ENCODE measurements around the gene PLPP3.

Gene PLPP3

DNA sequence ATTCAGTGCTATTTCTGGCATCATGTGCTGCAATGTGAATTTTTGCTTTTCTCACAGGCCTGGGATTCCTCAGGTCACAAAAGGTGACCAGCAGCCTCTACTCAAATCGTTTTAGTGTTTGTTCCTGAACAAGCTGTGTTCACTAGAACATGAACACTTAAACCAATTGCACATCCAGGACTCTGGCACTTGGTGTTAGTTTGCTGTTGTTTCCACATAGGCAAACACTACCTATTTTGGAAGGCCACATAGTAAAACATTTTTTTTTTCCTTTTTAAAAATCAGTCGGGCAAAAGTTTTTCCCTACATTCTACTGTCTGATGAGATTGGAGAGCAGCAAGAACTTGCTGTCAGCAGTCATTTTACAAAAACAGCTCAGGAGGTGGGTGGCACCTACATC lies 83.2 kb downstream of the PLPP3 start:
- no peak for DNase-seq (ENCODE audit: low spot score)

DNA sequence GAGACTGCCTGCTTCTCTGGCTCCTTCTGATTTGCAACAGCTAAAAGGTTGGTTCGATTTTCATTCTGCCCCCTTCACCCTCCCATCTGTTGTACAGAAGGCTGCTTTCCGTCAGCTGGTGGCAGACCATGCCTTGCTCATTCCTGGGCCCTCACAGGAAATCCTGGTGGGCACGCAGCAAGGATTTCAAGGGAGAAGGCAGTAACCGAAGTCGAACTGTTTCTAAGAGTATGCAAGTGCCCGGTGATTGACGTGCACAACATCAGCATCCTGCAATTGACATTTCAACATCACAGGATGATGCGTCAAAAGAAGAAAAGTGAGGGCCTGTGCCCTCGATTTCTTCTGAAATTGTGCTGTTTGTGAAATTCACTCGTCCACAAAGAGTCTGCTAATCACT lies 83.8 kb downstream of the PLPP3 start:
- no peak for DNase-seq (ENCODE audit: low spot score)

DNA sequence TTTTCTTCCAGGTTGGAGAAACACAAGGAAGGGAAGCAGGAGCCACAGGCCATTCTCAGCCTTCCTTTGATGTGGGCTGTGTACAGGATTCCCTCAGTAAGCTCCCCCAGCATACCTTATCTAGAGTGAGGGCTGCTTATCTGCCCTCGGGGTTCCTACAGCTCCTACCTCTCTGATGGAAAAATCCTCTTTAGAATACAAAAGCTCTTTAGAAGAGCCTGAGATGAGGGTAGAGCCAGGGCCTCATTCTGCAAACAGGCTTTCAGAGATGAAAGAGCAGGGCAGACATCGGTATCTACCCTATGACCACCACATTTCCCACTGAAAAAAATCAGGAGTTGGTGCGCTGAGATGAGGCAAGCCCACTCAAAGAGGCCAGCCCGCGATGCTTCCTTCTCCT lies 85.1 kb downstream of the PLPP3 start:
- DNase-seq (ENCODE audit: low spot score), result no peak

DNA sequence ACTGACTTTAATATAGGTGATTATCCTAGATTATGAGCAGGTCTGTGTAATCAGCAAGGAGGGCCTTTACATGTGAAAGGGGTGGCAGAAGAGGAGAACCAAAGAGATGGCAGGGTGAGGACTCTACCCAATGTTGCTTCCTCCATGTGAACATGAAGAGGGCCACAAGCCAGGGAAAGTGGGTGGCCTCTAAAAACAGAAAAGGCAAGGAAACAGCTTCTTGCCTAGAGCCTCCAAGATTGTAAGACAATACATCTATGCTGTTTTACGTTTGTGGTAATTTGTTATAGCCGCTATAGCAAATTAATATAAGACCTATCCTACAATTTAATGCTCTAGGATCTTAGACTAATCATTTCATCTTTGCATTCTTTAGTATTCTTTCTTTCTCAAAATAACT lies 85.5 kb downstream of the PLPP3 start:
- DNase-seq (ENCODE audit: low spot score), result no peak

DNA sequence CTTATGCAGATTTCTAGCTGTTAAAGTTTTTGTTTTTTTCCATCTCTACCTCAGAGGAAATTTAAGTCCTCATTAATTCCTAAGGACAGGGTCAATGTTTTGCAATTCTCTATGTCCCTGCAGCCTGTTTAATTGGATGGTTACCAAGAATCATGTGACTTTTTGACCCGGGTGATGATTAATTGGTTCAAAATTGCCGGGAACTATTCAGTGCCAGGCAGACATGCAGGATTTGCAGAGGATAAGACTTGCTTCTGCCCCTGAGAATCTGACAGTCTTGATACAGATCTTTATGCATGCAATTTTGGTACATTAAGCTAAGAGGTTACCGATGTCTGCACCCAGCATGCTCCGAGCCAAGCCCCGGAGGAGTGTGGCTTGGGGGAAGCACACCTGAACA lies 87.9 kb downstream of the PLPP3 start:
- DNase-seq (ENCODE audit: low spot score), result no peak

DNA sequence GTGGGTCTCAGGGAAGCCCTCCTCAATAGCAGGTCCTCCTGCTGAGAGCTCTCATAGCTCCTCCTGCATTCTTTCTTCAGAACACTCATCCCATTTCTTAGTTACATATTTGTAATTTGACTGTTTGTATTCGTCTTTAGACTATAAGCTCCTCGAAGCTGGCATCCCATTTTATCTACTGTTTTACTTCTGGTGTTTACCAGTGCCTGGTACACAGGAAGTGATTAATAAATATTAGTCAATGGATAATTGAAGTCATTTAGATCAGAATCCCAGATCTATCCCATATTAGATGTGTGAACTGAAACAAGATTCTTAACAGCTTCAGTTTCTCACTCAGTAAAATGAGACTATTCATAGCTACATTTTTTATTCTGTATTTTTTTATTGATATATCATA lies 88.7 kb downstream of the PLPP3 start:
- no peak for DNase-seq (ENCODE audit: low spot score)

DNA sequence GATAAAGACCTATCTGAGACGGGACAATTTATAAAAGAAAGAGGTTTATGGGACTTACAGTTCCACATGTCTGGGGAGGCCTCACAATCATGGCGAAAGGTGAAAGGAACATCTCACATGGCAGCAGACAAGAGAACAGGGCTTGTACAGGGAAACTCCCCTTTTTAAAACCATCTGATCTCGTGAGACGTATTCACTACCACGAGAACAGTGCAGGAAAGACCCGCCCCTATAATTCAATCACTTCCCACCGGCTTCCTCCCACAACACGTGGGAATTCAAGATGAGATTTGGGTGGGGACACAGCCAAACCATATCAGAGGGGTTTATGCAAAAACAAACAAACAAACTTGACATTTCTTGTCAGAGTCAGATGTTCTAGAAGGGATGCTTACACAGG lies 89.7 kb downstream of the PLPP3 start:
- DNase-seq (ENCODE audit: low spot score), result no peak

DNA sequence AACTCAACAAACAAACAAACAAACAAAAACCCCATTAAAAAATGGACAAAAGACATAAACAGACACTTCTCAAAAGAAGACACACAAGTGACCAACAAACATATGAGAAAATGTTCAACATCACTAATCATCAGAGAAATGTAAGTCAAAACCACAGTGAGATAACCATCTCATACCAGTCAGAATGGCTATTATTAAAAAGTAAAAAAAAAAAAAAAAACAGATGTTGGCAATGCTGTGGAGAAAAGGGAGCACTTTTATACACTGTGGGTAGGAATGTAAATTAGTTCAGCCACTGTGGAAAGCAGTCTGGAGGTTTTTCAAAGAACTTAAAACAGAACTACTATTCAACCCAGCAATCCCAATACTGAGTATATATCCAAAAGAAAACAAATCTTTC lies 94.7 kb downstream of the PLPP3 start:
- DNase-seq (ENCODE audit: low spot score), result no peak

DNA sequence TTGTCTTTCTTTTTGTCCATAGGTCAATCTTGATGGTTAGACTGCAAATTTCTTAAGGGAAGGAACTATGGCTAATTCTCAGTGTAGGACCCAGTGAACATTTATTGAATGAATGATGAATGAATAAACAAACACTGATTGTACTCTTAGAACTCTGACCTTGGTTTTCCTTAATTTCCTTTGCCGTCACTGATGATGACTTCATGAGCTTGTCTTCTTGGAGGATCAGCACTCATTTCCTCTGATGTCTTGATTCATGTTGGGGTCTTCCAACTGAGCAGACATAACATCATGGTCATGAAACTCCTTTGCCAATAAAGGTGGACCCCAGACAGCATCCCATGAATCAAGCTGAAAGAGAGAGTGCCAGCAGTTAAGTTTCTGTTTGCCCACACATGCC lies 96.3 kb downstream of the PLPP3 start:
- no peak for DNase-seq (ENCODE audit: low spot score)

DNA sequence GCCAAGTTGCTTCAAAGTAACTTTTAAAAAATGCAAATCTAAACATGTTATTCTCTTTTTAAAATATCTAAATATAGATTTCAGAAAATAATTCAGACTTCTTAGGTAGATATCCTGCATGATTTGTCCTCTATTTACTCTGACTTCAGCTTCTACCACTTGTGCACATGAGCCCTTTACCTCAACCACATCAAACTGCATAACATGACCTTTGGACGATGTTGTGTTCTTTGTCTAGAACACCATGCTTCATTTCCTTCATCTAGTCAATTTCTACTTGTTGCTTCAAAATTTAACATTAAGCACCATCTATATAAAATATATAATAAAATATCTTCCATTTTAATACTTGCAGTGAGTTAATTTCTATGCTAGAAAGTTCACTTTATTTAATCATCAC lies 96.9 kb downstream of the PLPP3 start:
- DNase-seq (ENCODE audit: low spot score), result no peak

DNA sequence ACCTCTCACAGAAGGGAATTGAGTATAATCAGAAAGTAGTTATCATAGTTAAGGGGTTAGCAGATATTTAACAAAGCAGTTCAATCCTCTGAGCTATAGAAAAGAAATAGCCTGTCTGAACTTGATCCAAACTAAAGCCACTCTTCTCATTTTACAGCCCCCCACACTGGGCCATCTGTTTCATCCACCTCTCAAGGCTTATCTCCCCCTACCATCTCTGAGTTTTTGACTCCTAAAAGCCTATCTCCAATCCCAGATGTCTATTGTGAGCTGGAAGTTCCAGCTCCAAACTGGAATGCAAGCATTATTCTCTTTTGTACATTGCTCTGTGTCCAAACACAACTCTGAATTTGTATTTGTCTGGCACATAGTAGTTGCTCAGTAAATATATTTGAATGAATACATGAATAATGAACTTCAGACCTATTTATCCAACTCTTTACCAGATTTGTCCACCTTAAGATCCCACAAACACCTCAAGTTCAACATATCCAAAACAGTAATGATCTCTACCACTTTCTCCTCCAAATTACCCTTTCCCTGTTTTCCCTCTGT lies 98.1 kb downstream of the PLPP3 start:
- no peak for DNase-seq (ENCODE audit: low spot score)

DNA sequence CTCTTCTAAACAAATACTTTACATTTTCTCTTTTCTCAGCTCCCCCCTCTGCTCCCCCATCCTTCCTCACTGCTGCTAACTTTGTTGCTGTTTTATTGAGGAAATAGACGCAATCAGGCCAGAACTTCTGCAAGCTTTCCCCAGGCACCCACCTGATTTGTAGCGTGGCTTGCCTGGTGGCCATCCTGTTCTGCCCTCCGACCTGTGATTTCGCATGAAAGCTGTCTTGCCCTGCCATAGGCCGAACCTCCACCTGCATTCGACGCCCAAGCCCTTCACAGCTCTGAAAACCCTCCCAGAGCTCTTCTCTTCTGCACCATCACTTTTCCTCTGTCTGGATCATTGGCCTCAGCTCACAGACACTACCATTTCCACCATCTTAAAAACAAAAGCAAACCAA lies 100.6 kb downstream of the PLPP3 start:
- DNase-seq (ENCODE audit: low spot score), result no peak

DNA sequence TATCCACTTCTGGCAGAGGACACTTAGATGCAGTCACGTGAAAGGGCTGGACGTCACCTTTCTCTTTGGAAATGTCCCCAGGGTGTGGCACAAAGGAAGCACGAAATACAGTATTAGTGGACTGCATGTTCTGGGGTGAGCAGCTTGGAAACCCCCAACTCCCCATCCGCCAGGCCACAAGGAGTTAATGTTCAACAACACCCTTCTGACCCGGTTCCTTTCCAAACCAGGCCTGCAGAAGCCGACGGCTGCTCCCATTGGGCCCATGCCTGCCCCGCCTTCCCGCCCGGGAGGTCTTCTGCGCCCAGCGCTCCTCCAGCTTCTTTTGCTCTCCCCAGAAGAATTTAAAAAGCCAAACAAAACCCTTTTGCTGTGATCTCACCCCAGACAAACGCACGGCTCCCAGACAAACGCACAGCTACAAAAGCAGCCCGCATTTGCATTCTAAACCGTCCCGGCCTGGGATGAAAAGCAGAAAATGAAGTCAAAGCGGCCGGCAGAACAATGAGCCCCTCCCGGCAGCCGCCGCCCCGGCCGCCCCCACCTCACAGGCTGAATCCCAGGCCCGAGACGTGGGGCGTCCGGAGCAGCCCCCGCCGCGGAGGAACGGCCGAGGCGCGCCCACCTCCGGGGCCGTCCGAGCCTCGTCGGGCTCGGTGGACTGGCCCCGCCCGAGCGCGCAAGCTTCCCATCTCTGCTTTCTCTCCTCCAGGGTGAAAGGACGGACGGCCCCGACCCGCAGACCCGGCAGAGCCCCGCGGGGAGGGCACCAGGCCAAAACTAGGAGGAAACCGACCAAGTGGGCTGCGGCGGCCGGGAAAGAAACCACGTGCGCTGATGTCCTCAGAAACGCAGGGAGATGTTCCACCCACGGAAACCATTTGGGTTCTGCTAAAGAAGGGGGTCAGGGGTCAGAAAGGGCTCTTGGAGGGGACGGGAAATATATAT lies 101.9 kb downstream of the PLPP3 start:
- DNase-seq (ENCODE audit: low spot score), result no peak

DNA sequence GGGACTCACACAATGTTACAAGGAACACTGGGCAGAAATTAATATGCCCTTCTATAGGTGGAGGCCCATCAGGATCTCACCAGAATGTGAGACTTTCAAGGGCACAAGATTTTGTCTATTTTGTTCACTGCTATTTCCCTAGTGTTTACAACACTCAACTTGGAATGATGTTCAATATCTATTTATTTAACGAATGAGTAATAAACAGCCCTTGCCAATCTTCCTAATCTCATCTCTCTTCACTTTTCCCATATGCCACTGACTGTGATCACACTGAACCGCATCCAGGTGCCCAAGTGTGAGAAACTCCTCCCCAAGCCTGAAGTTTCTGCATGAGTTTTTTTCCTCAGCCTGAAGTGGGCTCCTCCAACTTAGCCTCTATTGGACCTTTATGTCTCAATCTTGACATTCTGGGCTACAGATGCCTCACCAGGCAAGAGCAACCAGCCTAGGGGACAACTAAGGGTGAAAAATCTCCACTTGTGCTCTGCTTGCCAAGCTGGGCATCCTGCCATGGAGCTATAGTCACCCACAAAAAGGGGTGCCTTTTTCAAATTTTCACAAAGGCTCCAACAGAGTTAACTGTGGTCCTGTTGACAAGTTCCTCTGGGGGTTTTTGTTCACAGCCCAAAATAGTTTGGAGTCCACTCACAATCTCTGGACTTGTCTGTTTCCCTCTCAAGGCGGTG lies 105.6 kb downstream of the PLPP3 start:
- no peak for DNase-seq (ENCODE audit: low spot score)

DNA sequence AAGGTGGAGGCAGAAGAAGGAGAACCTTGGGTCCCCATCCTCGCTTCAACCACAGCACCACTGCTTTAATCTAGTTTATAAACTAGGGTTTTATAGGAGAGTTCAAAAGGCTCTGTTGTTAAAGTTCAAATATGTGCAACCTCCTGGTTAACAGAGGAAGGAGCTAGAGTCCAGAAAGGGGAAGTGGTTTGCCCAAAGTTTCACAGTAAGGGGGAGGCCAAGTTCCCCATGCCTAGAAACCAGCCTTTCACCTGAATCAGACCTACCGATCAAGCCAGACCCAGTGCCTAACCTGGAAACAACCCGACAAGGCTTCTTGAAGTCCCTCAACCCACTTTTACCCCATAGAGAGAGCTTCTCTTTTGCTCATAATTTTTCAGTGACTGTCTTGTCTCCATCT lies 106.5 kb downstream of the PLPP3 start:
- no peak for DNase-seq (ENCODE audit: low spot score)

DNA sequence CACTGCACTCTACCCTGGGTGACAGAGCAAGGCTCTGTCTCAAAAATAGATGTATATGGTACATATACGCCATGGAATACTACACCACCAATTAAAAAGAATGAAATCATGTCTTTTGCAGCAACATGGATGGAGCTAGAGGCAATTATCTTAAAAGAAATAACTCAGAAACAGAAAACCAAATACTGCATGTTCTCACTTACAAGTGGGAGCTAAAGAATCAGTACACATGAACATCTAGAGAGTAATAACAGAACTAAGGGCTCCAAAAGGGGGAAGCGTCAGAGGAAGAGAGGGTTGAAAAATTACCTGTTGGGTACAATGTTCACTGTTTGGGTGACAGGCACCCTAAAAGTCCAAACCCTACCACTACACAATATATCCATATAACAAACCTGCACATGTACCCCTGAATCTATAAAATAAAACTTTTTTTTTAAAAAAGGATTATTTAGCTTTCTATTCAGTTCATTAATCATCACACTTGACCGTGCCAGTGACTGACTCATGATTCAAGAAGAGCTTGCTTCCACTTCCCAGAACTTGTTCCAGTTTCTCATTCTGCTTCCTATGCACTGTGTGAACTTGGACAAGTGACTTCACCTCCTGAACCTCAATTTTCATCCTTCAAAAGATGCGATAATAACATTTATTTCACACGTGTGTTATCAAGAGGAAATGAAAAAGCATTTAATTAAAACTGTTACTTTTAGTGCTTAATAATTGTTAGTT lies 109.6 kb downstream of the PLPP3 start:
- no peak for DNase-seq (ENCODE audit: low spot score)

DNA sequence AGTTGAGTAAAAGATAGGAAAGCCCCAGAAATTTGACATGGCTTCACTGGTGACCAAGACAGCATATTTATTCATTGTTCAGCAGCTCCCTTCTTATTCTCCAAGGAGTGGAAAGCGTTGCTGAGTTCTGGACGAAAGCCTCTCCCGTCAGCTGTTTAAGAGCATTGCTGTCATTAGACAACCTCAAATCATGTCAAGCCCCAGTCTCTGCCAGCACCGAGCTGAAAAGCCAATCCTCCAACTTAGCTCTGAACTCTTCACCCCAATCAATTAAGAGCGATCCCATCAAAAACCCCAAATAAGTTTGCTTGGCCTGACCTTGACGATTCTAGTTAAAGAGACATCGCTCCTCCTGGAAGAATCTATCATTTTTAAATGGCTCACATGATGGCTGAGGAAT lies 110.8 kb downstream of the PLPP3 start:
- DNase-seq (ENCODE audit: low spot score), result no peak

DNA sequence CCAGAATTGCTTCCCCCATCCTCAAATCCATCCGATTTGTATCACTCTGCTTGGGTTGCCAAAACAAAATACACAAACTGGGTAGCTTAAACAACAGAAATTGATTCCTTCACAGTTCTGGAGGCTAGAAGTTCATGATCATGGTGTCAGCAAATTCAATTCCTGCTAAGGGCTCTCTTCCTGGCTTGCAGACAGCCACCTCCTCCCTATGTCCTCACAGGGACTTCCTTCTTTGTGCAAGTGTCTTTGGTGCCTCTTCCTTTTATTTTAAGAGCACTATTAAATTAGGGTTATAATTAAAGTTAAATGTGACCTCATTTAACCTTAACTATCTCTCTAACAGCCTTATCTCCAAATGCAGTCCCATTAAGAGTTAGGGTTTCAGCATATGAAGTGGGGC lies 112.8 kb downstream of the PLPP3 start:
- DNase-seq (ENCODE audit: low spot score), result no peak

DNA sequence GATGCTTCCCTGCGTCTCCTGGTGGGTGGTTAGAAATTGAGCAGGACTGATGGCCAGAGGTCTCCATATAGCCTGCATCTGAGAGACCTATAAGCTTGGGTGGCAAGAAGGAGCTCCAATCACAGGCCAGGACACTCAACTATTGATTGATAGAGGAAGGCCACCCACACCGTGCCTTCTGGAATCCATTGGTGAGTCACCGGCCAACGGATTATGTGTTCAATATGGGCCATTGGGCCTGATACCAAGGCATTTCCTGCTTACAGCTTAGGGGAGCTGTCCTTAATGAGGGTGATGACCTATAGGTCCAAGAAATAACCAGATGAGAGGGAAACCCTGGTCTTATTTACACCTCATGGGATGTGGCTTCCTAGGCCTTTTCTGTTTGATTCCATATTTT lies 115.1 kb downstream of the PLPP3 start:
- no peak for DNase-seq (ENCODE audit: low spot score)

DNA sequence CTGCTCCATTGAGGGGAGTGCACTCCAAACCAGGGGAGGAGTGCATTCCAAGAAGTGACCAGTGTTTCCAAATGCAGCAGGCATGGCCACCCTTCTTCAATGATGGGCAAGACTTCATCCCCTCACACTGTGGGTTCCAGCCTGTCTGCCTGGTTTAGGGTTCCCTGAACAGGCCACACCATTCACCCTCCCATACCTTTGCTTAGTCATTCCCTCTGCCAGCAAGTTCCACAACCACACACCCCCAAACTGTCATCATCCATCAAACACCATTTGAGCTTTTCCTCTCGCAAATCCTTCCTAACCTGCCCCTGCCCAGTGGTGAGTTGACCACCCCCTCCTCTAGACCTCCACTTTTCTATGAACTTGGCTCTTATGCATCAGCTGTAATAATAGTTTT lies 116.0 kb downstream of the PLPP3 start:
- DNase-seq (ENCODE audit: low spot score), result no peak

DNA sequence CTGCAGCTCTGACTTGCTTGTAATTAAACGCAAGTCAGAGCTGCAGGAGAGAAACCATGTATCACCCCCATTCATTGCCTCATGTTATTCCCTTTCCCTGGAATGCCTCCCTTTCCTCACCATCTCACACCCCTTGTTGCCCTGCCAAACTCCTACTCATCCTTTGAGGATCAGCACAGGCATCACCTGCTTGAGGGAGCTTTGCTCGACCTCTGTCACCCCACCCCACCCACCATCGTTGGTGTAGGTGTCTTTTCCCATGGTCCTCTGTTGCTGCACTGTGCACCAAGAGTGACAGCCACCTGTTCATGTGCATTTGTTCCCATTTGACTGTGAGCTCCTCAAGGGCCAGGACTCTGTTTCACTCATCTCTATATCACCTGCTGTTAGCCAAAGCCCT lies 117.2 kb downstream of the PLPP3 start:
- DNase-seq (ENCODE audit: low spot score), result no peak
